ENCODE data around the gene UBXN11. TPM values are rescaled to one million over a fixed set of nuclear protein-coding genes. Genes with fewer than 3 reads are reported as not detected.

The UBXN11 gene
- total and polyA plus RNA-seq, 7 donors = 3.5 to 7.0 (median 4.2) TPM

GRCh38 chr1:26290882-26291261 lies 15.6 kb downstream of the UBXN11 start:
- WGBS, 3 donors = 58 to 71% (median 68%) methylated on average over 6 to 11 of the region's 11 CpGs
- no peaks in the 10 kb centered on the region for H3K27me3 ChIP-seq (ENCODE audit: insufficient read depth in 3 of 3, low read length in 2 of 3)
- peak overlapping the region; percentile 23 for H3K27ac ChIP-seq
- no peak for TF ChIP-seq CTCF (IDR thresholded peaks at IDR 0.05)
- H3K36me3 ChIP-seq (ENCODE audit: insufficient read depth in 1 of 2, low read depth in 1 of 2) = no peaks in the 10 kb centered on the region
- peaks cover 16% of the 10 kb centered on the region for H3K4me1 ChIP-seq
- intact Hi-C loops (cut with DNase I) = no loop called here
- no peaks in the 10 kb centered on the region for H3K9me3 ChIP-seq
- no peak overlapping the region for H3K4me3 ChIP-seq
- DNase-seq = peak; percentile 51 to 70
- no peak for ATAC-seq

- 67 to 77% (median 76%) methylated on average over 10 to 11 of the region's 11 CpGs for WGBS, 3 donors
- no peak for ATAC-seq
- H3K4me1 ChIP-seq = peaks cover 21% of the 10 kb centered on the region
Measured at GRCh38 chr1:26290122-26290881, 16.1 kb downstream of the UBXN11 start.

GRCh38 chr1:26289158-26290059 lies 17.0 kb downstream of the UBXN11 start:
- no peaks in the 10 kb centered on the region for H3K9me3 ChIP-seq
- H3K36me3 ChIP-seq (ENCODE audit: insufficient read depth in 1 of 2, low read depth in 1 of 2) = no peaks in the 10 kb centered on the region
- intact Hi-C loops (cut with DNase I) = no loop called here
- no peaks in the 10 kb centered on the region for H3K27me3 ChIP-seq (ENCODE audit: insufficient read depth in 3 of 3, low read length in 2 of 3)
- WGBS, 3 donors = 84 to 90% (median 87%) methylated on average over 21 of the region's 21 CpGs
- DNase-seq (peak in 1 of 2 donors; percentile 59), ATAC-seq (no peak)
- no peak for TF ChIP-seq CTCF (IDR thresholded peaks at IDR 0.05)
- H3K4me1 ChIP-seq = peaks cover 30% of the 10 kb centered on the region
- peak overlapping the region; percentile 36 for H3K27ac ChIP-seq
- no peak overlapping the region for H3K4me3 ChIP-seq

More at GRCh38 chr1:26290122-26290881, 16.1 kb downstream of the UBXN11 start:
- H3K36me3 ChIP-seq (ENCODE audit: insufficient read depth in 1 of 2, low read depth in 1 of 2) = no peaks in the 10 kb centered on the region
- TF ChIP-seq CTCF (IDR thresholded peaks at IDR 0.05) = no peak
- DNase-seq = peak in 1 of 2 donors; percentile 52
- H3K27ac ChIP-seq = peak overlapping the region; percentile 23
- intact Hi-C loops (cut with DNase I) = no loop called here
- no peaks in the 10 kb centered on the region for H3K27me3 ChIP-seq (ENCODE audit: insufficient read depth in 3 of 3, low read length in 2 of 3)
- H3K4me3 ChIP-seq = no peak overlapping the region
- H3K9me3 ChIP-seq = no peaks in the 10 kb centered on the region

- WGBS, 3 donors = 41 to 54% (median 42%) methylated on average over 5 of the region's 5 CpGs
- no peaks in the 10 kb centered on the region for H3K36me3 ChIP-seq (ENCODE audit: insufficient read depth in 1 of 2, low read depth in 1 of 2)
- ATAC-seq = no peak
- no peak for TF ChIP-seq CTCF (IDR thresholded peaks at IDR 0.05)
- H3K27ac ChIP-seq = peak overlapping the region; percentile 30
- intact Hi-C loops (cut with DNase I) = no loop called here
- H3K4me3 ChIP-seq = no peak overlapping the region
- H3K27me3 ChIP-seq (ENCODE audit: insufficient read depth in 3 of 3, low read length in 2 of 3) = no peaks in the 10 kb centered on the region
- H3K4me1 ChIP-seq = peaks cover 31% of the 10 kb centered on the region
- peak in 1 of 2 donors; percentile 53 for DNase-seq
- H3K9me3 ChIP-seq = no peaks in the 10 kb centered on the region
Measured at GRCh38 chr1:26288311-26288941, 18.0 kb downstream of the UBXN11 start.

Data from psoas muscle (tissue), 8 donors.